Thoracic aorta (tissue), 2 donors: ENCODE results near the gene RPS26. TPM values are rescaled to one million over a fixed set of nuclear protein-coding genes. Genes with fewer than 3 reads are reported as not detected.
A peak's percentile ranks its signal among the peaks of the same experiment; 100 is the strongest.
"Not testable (repeated sequence)": the region's sequence is repeated elsewhere in the genome, so short reads cannot be mapped to it uniquely, and the experiment has no call there.

ENCODE experiments used
- ATAC-seq: fragments of 150-250 bp; one replicate; pipeline ENCODE4 v1.8.0; 2017; ENCODE audit warnings: low read depth; ENCODE audit not compliant: insufficient number of reproducible peaks, low FRiP score
- DNase-seq: peaks from one replicate; pipeline ENCODE4 v3.0.0-alpha.2; 2020; ENCODE audit warnings: low spot score
- H3K27ac ChIP-seq, 2 donors: fragments of 200-600 bp; sonication (generic); 1 replicate in 1 of 2; 2 replicates in 1 of 2; pipeline ENCODE4 v1.5.1; 2016; ENCODE audit warnings: mild to moderate bottlenecking in 2 of 2, moderate library complexity in 2 of 2
- H3K27me3 ChIP-seq: fragments of 200-600 bp; sonication (generic); replicated peaks from 2 replicates; pipeline ENCODE4 v1.6.0; 2016; ENCODE audit warnings: mild to moderate bottlenecking; ENCODE audit not compliant: insufficient read depth
- H3K36me3 ChIP-seq: fragments of 200-600 bp; sonication (generic); one replicate; pipeline ENCODE4 v1.5.1; 2016
- H3K4me1 ChIP-seq, 2 donors: fragments of 200-600 bp; sonication (generic); 1 replicate in 1 of 2; 2 replicates in 1 of 2; pipeline versions ENCODE4 v1.5.1 to v1.6.0; 2016; ENCODE audit warnings: low read depth in 2 of 2, mild to moderate bottlenecking in 1 of 2; ENCODE audit not compliant: control insufficient read depth in 1 of 2
- H3K4me3 ChIP-seq: fragments of 200-600 bp; sonication (generic); 2 replicates; pipeline ENCODE4 v1.5.1; 2016; ENCODE audit warnings: mild to moderate bottlenecking
- H3K9me3 ChIP-seq: fragments of 200-600 bp; sonication (generic); 2 replicates; pipeline ENCODE4 v1.5.1; 2016
- CTCF ChIP-seq: fragments of 200-600 bp; sonication (generic); IDR thresholded peaks from one replicate; pipeline ENCODE4 v1.5.1; 2019; ENCODE audit warnings: antibody characterized with exemption
- total RNA-seq, 2 donors: library from RNA; depleted of rRNA; stranded (reverse); fragments of >200 nt; gene quantifications; one replicate each; pipeline versions ENCODE4 v1.1.0 to v1.2.3, GENCODE V29; 2016

Gene RPS26
- total RNA-seq, 2 donors from 2014 or later, result 103 to 1,114 TPM

GRCh38 chr12:56037161-56037560 lies 4.6 kb upstream of the RPS26 start:
- Histone ChIP-seq H3K9me3 (no peaks in the 10 kb centered on the region), H3K36me3 (peaks cover 19% of the 10 kb centered on the region), H3K27me3 (no peaks in the 10 kb centered on the region), H3K27ac (no peak overlapping the region), H3K4me3 (no peak overlapping the region), H3K4me1 (peaks cover 4 to 9% of the 10 kb centered on the region in 2 donors)
- TF ChIP-seq CTCF, result no peak
- ATAC-seq (no peak), DNase-seq (no peak)

GRCh38 chr12:56038022-56038655 lies 3.6 kb upstream of the RPS26 start:
- no peak for ATAC-seq
- peaks cover 10% of the 10 kb centered on the region for H3K36me3 ChIP-seq

GRCh38 chr12:56040151-56040550 lies 1.6 kb upstream of the RPS26 start:
- TF ChIP-seq CTCF, result no peak
- Histone ChIP-seq H3K4me3 (no peak overlapping the region), H3K27ac (no peak overlapping the region), H3K9me3 (no peaks in the 10 kb centered on the region), H3K4me1 (peaks cover 14 to 21% of the 10 kb centered on the region in 2 donors), H3K27me3 (no peaks in the 10 kb centered on the region), H3K36me3 (peaks cover 18% of the 10 kb centered on the region)
- DNase-seq (no peak), ATAC-seq (no peak)

More at GRCh38 chr12:56038022-56038655, 3.6 kb upstream of the RPS26 start:
- H3K4me1 ChIP-seq, result peaks cover 11 to 15% of the 10 kb centered on the region in 2 donors
- H3K27me3 ChIP-seq, result no peaks in the 10 kb centered on the region
- H3K4me3 ChIP-seq, result no peak overlapping the region
- no peak for DNase-seq
- H3K27ac ChIP-seq, result no peak overlapping the region
- H3K9me3 ChIP-seq, result no peaks in the 10 kb centered on the region
- TF ChIP-seq CTCF, result no peak

- no peaks in the 10 kb centered on the region for H3K27me3 ChIP-seq
Measured at GRCh38 chr12:56040963-56041551, 661 bp upstream of the RPS26 start.

GRCh38 chr12:56042430-56042813 lies 704 bp downstream of the RPS26 start:
- not testable (repeated sequence) for H3K9me3 ChIP-seq, ATAC-seq, DNase-seq

More at GRCh38 chr12:56040963-56041551, 661 bp upstream of the RPS26 start:
- Histone ChIP-seq H3K9me3 (no peaks in the 10 kb centered on the region), H3K36me3 (peaks cover 21% of the 10 kb centered on the region), H3K4me3 (peak overlapping the region; percentile 82), H3K4me1 (peaks cover 14 to 21% of the 10 kb centered on the region in 2 donors), H3K27ac (peak overlapping the region; percentile 92 to 99)
- no peak for ATAC-seq
- TF ChIP-seq CTCF, result no peak
- DNase-seq, result no peak

More at GRCh38 chr12:56042430-56042813, 704 bp downstream of the RPS26 start:
- Histone ChIP-seq H3K4me3 (peak overlapping the region; percentile 82), H3K36me3 (peaks cover 21% of the 10 kb centered on the region), H3K27ac (peak overlapping the region; percentile 92 to 99), H3K4me1 (peaks cover 14 to 21% of the 10 kb centered on the region in 2 donors)
- not testable (repeated sequence) for H3K27me3 ChIP-seq
